Measurements from ENCODE around the gene NKPD1. TPM values are rescaled to one million over a fixed set of nuclear protein-coding genes. Genes with fewer than 3 reads are reported as not detected.
A peak's percentile ranks its signal among the peaks of the same experiment; 100 is the strongest.

NKPD1 gene
- total and polyA plus RNA-seq, 9 of the 15 experiments (the other 6 are each of a cell fraction or from before 2014, with no cell fraction given), result 0.03 to 0.09 (median 0.04) TPM; not detected in 5

GRCh38 chr19:45178262-45179071 lies 17.7 kb upstream of the NKPD1 start, which contains the start of gene BLOC1S3 (continued):
- peak; percentile 56 for TF ChIP-seq CCNT2 (IDR thresholded peaks at IDR 0.05; ENCODE audit: borderline replicate concordance, extremely low read depth, insufficient read length, low read depth, low read length)
- TF ChIP-seq TAL1 (IDR thresholded peaks at IDR 0.05), result no peak
- TF ChIP-seq, protein P1, sequence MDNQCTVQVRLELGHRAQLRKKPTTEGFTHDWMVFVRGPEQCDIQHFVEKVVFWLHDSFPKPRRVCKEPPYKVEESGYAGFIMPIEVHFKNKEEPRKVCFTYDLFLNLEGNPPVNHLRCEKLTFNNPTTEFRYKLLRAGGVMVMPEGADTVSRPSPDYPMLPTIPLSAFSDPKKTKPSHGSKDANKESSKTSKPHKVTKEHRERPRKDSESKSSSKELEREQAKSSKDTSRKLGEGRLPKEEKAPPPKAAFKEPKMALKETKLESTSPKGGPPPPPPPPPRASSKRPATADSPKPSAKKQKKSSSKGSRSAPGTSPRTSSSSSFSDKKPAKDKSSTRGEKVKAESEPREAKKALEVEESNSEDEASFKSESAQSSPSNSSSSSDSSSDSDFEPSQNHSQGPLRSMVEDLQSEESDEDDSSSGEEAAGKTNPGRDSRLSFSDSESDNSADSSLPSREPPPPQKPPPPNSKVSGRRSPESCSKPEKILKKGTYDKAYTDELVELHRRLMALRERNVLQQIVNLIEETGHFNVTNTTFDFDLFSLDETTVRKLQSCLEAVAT (IDR thresholded peaks at IDR 0.05), result no peak; a peak in 1 of 4 replicates
- no peak for TF ChIP-seq E2F4 (CRISPR knock-in tag; IDR thresholded peaks at IDR 0.05; ENCODE audit: low read depth)
- TF ChIP-seq, protein P2, sequence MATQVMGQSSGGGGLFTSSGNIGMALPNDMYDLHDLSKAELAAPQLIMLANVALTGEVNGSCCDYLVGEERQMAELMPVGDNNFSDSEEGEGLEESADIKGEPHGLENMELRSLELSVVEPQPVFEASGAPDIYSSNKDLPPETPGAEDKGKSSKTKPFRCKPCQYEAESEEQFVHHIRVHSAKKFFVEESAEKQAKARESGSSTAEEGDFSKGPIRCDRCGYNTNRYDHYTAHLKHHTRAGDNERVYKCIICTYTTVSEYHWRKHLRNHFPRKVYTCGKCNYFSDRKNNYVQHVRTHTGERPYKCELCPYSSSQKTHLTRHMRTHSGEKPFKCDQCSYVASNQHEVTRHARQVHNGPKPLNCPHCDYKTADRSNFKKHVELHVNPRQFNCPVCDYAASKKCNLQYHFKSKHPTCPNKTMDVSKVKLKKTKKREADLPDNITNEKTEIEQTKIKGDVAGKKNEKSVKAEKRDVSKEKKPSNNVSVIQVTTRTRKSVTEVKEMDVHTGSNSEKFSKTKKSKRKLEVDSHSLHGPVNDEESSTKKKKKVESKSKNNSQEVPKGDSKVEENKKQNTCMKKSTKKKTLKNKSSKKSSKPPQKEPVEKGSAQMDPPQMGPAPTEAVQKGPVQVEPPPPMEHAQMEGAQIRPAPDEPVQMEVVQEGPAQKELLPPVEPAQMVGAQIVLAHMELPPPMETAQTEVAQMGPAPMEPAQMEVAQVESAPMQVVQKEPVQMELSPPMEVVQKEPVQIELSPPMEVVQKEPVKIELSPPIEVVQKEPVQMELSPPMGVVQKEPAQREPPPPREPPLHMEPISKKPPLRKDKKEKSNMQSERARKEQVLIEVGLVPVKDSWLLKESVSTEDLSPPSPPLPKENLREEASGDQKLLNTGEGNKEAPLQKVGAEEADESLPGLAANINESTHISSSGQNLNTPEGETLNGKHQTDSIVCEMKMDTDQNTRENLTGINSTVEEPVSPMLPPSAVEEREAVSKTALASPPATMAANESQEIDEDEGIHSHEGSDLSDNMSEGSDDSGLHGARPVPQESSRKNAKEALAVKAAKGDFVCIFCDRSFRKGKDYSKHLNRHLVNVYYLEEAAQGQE (IDR thresholded peaks at IDR 0.05; ENCODE audit: borderline replicate concordance), result peak; percentile 81
- TF ChIP-seq, protein P2 (CRISPR knock-in tag; IDR thresholded peaks at IDR 0.05; ENCODE audit: low read depth), result no peak
- TF ChIP-seq MAX (CRISPR knock-in tag; IDR thresholded peaks at IDR 0.05), result peak; percentile 96
- TF ChIP-seq, protein P3, sequence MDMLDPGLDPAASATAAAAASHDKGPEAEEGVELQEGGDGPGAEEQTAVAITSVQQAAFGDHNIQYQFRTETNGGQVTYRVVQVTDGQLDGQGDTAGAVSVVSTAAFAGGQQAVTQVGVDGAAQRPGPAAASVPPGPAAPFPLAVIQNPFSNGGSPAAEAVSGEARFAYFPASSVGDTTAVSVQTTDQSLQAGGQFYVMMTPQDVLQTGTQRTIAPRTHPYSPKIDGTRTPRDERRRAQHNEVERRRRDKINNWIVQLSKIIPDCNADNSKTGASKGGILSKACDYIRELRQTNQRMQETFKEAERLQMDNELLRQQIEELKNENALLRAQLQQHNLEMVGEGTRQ (CRISPR knock-in tag; IDR thresholded peaks at IDR 0.05), result peak; percentile 85
- TF ChIP-seq ESRRB (CRISPR knock-in tag; IDR thresholded peaks at IDR 0.05; ENCODE audit: borderline replicate concordance), result no peak
- TF ChIP-seq RBM25 (IDR thresholded peaks at IDR 0.05; ENCODE audit: low read depth, low read length, severe bottlenecking), result peak; percentile 72
- no peak for TF ChIP-seq MAFK (IDR thresholded peaks at IDR 0.05; ENCODE audit: low read length)
- TF ChIP-seq CTCFL (IDR thresholded peaks at IDR 0.05; ENCODE audit: borderline replicate concordance, insufficient read depth, low read depth, low read length, poor library complexity, severe bottlenecking), result peak; percentile 73

Data from K562 (cell line).